ENCODE results near the gene C22orf15.

Gene C22orf15

DNA sequence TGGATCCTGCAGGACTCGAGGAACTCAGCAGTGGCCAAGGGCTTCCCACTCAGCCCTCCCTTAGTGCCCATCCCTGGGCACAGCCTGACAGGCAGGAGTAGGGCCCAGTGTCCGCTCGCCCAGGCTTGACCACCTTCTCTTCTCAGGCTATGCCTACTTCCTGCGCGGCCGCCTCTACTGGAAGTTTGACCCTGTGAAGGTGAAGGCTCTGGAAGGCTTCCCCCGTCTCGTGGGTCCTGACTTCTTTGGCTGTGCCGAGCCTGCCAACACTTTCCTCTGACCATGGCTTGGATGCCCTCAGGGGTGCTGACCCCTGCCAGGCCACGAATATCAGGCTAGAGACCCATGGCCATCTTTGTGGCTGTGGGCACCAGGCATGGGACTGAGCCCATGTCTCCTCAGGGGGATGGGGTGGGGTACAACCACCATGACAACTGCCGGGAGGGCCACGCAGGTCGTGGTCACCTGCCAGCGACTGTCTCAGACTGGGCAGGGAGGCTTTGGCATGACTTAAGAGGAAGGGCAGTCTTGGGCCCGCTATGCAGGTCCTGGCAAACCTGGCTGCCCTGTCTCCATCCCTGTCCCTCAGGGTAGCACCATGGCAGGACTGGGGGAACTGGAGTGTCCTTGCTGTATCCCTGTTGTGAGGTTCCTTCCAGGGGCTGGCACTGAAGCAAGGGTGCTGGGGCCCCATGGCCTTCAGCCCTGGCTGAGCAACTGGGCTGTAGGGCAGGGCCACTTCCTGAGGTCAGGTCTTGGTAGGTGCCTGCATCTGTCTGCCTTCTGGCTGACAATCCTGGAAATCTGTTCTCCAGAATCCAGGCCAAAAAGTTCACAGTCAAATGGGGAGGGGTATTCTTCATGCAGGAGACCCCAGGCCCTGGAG lies 20.7 kb downstream of the C22orf15 start:
- Histone ChIP-seq H3K4me1 (ENCODE audit: control insufficient read depth, insufficient read depth, low read length) (peaks cover 6% of the 10 kb centered on the region), H3K4me3 (ENCODE audit: low read depth, low read length) (no peak overlapping the region), H3K27ac (ENCODE audit: low read depth, low read length) (no peak overlapping the region), H3K9me3 (ENCODE audit: control insufficient read depth, insufficient read depth, low read length) (no peaks in the 10 kb centered on the region), H3K27me3 (ENCODE audit: control insufficient read depth, insufficient read depth, low read length) (no peaks in the 10 kb centered on the region), H3K9ac (ENCODE audit: low read depth, low read length) (no peak overlapping the region), H3K36me3 (ENCODE audit: control insufficient read depth, insufficient read depth, low read length) (no peaks in the 10 kb centered on the region)

DNA sequence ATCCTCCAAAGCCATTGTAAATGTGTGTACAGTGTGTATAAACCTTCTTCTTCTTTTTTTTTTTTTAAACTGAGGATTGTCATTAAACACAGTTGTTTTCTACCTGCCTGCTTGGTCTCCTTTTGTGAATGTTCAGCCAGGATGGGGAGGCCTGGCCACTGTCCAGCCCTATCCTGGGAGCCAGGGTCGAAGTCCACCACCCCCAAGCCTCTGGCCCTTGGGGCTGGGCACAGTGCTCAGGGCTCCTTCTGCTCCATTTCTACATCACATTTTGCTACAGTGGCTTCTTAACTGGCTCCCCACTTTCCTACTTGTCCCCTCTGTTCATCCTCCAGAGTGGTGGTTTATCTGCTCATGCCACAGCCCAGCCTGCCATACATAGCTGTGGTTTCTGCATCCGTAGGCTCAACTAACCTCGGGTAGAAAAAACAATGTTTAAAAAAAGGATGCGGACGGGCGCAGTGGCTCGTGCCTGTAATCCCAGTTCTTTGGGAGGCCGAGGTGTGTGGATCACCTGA lies 21.5 kb downstream of the C22orf15 start:
- no peaks in the 10 kb centered on the region for H3K9me3 ChIP-seq (ENCODE audit: control insufficient read depth, insufficient read depth, low read length)
- H3K4me3 ChIP-seq (ENCODE audit: low read depth, low read length) = no peak overlapping the region
- peaks cover 14% of the 10 kb centered on the region for H3K4me1 ChIP-seq (ENCODE audit: control insufficient read depth, insufficient read depth, low read length)
- no peaks in the 10 kb centered on the region for H3K27me3 ChIP-seq (ENCODE audit: control insufficient read depth, insufficient read depth, low read length)
- H3K9ac ChIP-seq (ENCODE audit: low read depth, low read length) = no peak overlapping the region
- H3K27ac ChIP-seq (ENCODE audit: low read depth, low read length) = no peak overlapping the region
- no peaks in the 10 kb centered on the region for H3K36me3 ChIP-seq (ENCODE audit: control insufficient read depth, insufficient read depth, low read length)

DNA sequence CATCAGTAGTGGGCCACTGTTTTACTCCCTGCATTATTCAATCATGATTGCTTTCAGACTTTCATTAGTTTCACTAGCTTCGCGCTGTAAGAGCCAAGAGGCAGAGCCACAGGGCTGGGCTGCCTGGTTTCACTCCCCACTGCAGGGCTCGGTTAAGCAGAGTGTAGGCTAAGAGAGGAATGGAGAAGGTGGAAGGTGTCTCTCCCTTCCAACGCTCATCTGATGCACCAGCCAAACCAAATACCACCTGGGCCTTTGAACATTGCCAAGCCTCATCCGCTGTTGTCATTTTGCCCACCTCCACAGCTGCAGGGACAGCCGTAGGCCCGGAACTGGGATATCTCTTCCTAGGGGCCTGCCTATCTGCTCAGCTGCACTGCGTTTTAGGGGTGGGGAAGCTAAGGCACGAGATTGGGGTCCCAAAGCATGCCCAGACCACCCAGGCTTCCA lies 23.5 kb downstream of the C22orf15 start:
- H3K27ac ChIP-seq (ENCODE audit: low read depth, low read length) = peak overlapping the region; percentile 100
- peaks cover 18% of the 10 kb centered on the region for H3K4me1 ChIP-seq (ENCODE audit: control insufficient read depth, insufficient read depth, low read length)

DNA sequence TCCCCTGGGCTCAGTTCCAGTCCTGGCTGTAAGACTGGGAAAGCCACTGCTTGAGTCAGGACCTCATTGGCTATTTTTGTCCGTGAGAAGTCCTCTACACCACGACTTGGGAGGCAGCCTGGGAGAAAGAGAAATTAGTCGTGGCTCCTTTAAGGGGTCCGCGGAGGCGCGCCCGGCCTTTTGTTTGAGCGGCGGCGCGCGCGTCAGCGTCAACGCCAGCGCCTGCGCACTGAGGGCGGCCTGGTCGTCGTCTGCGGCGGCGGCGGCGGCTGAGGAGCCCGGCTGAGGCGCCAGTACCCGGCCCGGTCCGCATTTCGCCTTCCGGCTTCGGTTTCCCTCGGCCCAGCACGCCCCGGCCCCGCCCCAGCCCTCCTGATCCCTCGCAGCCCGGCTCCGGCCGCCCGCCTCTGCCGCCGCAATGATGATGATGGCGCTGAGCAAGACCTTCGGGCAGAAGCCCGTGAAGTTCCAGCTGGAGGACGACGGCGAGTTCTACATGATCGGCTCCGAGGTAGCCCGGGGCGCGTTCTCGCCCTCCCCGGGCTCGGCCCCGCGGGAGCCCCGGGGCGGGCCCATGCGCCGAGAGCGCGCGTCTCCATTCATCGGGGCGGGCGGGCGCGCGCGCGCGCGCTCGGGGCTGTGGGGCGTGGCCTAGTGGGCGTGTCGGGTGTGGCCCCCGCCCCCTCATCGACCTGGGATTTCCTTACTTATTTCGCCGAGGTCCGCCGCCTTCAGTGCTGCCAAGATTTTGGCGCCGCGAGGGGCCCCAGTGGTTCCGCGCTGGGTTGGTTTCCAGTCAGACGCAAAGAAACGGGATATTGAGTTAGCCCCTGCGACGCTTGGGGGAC lies 24.2 kb downstream of the C22orf15 start, which contains the start of gene SMARCB1:
SMARCB1 (plus strand) TSS at position 215 of the 848 bp plus-strand sequence; CDS start at position 419, 204 bp downstream.
- Histone ChIP-seq H3K9me3 (ENCODE audit: control insufficient read depth, insufficient read depth, low read length) (no peaks in the 10 kb centered on the region), H3K36me3 (ENCODE audit: control insufficient read depth, insufficient read depth, low read length) (peaks cover 10% of the 10 kb centered on the region; the same call in 1 of the 2 replicates), H3K9ac (ENCODE audit: low read depth, low read length) (peak within 1 kb of the TSS; percentile 98), H3K4me1 (ENCODE audit: control insufficient read depth, insufficient read depth, low read length) (peaks cover 18% of the 10 kb centered on the region), H3K27ac (ENCODE audit: low read depth, low read length) (peak within 1 kb of the TSS; percentile 100), H3K27me3 (ENCODE audit: control insufficient read depth, insufficient read depth, low read length) (no peaks in the 10 kb centered on the region), H3K4me3 (ENCODE audit: low read depth, low read length) (peak within 1 kb of the TSS; percentile 88)

More for the DNA sequence above, 23.5 kb downstream of the C22orf15 start:
- H3K27me3 ChIP-seq (ENCODE audit: control insufficient read depth, insufficient read depth, low read length) = no peaks in the 10 kb centered on the region
- H3K36me3 ChIP-seq (ENCODE audit: control insufficient read depth, insufficient read depth, low read length) = peaks cover 3% of the 10 kb centered on the region; the same call in 1 of the 2 replicates
- H3K4me3 ChIP-seq (ENCODE audit: low read depth, low read length) = peak overlapping the region; percentile 88
- H3K9me3 ChIP-seq (ENCODE audit: control insufficient read depth, insufficient read depth, low read length) = no peaks in the 10 kb centered on the region
- H3K9ac ChIP-seq (ENCODE audit: low read depth, low read length) = peak overlapping the region; percentile 98

DNA sequence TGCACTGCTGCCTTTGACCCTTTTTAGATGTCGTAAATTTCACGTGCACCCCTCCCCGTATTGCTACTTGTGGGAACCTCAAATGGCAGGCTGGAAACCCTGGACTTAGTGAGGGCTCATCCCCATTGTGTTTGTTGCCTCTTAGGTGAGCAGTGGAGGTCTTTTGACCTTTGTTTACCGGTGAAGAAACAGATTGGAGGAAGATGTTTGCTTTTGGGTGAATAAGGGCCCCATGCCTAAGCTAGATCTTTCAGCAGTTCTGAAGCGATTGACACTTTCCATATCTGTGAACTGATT lies 24.8 kb downstream of the C22orf15 start:
- Histone ChIP-seq H3K9ac (ENCODE audit: low read depth, low read length) (peak overlapping the region; percentile 70), H3K27me3 (ENCODE audit: control insufficient read depth, insufficient read depth, low read length) (no peaks in the 10 kb centered on the region), H3K9me3 (ENCODE audit: control insufficient read depth, insufficient read depth, low read length) (no peaks in the 10 kb centered on the region), H3K27ac (ENCODE audit: low read depth, low read length) (peak overlapping the region; percentile 100), H3K4me3 (ENCODE audit: low read depth, low read length) (peak overlapping the region; percentile 88), H3K36me3 (ENCODE audit: control insufficient read depth, insufficient read depth, low read length) (peaks cover 16% of the 10 kb centered on the region; the same call in 1 of the 2 replicates), H3K4me1 (ENCODE audit: control insufficient read depth, insufficient read depth, low read length) (peaks cover 18% of the 10 kb centered on the region)

DNA sequence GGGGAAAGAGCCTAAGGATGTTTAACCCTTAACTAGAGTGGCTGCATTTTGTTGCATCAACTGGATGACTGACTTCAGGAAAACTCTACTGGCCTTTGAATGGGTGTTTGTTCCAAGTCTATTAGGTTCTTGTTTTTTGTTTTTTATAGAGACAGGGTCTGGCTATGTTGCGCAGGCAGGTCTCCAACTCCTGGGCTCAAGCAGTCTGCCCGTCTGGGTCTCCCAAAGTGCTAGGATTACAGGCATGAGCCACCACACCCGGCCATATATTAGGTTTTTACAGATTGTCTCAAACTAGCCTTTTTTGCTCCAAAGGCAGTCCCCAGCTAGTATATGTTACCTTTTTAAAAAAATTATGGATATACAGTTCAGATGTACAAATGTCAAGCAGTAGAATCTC lies 25.1 kb downstream of the C22orf15 start:
- Histone ChIP-seq H3K9ac (ENCODE audit: low read depth, low read length) (peak overlapping the region; percentile 70; the same call in 1 of the 2 replicates), H3K27ac (ENCODE audit: low read depth, low read length) (peak overlapping the region; percentile 100), H3K4me1 (ENCODE audit: control insufficient read depth, insufficient read depth, low read length) (peaks cover 18% of the 10 kb centered on the region), H3K27me3 (ENCODE audit: control insufficient read depth, insufficient read depth, low read length) (no peaks in the 10 kb centered on the region), H3K9me3 (ENCODE audit: control insufficient read depth, insufficient read depth, low read length) (no peaks in the 10 kb centered on the region), H3K4me3 (ENCODE audit: low read depth, low read length) (peak overlapping the region; percentile 88), H3K36me3 (ENCODE audit: control insufficient read depth, insufficient read depth, low read length) (peaks cover 19% of the 10 kb centered on the region)

DNA sequence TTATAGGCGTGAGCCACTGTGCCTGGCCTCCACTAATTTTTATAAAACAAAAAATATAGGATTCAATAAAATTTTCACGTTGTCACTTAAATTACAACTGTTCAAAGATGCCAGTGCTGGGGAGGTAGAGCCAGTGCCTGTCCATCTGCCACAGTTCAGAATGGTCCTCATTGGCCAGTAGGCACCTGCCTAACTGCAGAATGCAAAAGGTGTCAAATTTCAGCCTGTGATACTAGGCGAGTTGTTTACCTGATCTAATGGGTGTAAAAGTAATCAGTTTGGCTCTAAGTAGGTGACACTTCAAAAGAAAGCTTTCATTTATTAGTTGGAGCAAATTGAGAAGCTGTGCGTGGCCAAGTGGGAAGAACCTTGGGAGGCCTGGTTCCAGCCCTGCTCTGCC lies 26.3 kb downstream of the C22orf15 start:
- Histone ChIP-seq H3K9me3 (ENCODE audit: control insufficient read depth, insufficient read depth, low read length) (no peaks in the 10 kb centered on the region), H3K36me3 (ENCODE audit: control insufficient read depth, insufficient read depth, low read length) (peaks cover 30% of the 10 kb centered on the region), H3K27ac (ENCODE audit: low read depth, low read length) (peak overlapping the region; percentile 7), H3K27me3 (ENCODE audit: control insufficient read depth, insufficient read depth, low read length) (no peaks in the 10 kb centered on the region), H3K4me3 (ENCODE audit: low read depth, low read length) (no peak overlapping the region), H3K4me1 (ENCODE audit: control insufficient read depth, insufficient read depth, low read length) (peaks cover 18% of the 10 kb centered on the region), H3K9ac (ENCODE audit: low read depth, low read length) (no peak overlapping the region)

DNA sequence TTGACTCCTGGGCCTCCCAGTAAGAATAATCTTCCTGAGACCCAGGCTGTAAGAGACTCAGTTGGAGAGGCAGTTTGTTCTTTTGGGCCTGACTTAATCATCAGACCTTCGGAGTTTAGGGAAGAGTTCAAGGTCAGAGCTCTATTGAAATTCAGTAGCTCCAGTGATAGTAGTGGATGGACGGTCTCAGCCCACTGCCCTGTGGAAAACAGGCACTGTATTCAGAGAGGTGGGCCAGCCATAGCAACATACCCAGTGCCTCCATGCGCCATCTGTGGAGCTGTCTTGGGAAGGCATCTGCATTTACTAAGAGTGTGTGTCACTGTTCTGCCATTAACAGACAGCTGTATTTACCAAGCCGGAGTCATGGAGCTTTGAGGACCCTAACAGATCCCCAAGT lies 26.8 kb downstream of the C22orf15 start:
- no peak overlapping the region for H3K9ac ChIP-seq (ENCODE audit: low read depth, low read length)
- peak overlapping the region; percentile 7 for H3K27ac ChIP-seq (ENCODE audit: low read depth, low read length)

DNA sequence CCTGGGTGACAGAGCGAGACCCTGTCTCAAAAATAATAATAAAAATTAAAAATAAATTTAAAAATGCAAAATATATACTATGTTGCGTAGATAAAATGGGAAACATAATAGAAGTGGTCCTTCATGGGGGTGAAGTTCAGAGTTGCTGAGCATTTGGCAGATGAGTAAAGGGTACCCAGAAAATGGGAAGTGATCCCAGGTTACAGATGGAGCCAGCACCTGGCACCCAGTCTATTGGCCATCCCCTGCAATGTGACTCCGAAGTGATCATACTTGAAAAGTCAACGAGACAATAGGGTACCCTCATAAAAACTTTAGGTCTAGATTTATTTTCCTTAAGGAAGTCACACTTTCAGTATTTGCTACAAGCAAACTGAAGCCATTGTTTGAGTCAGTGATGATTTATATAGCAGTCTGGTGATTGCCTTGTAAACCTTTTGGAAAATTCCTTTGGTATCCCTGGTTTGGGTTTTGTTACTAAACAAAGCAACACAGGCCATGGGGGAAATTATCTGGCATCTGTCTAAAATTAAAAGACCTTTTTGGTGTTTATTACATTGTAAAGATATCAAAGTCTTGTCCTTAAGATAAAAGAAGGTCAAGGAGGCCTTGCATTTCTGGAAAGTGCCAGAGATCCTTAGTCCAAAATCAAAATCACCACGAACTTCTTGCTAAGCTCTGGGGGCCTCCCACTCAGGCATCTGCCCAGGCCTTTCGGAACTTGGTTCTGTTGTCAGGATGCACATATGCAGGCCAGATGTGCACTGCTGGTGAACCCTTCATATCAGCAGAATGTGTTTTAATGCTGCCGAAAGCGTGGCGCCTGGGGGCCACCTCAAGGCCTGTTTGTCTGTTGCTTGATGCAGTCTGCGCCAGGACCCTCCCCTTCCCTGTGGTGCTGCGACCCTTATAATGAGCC lies 28.3 kb downstream of the C22orf15 start:
- Histone ChIP-seq H3K27ac (ENCODE audit: low read depth, low read length) (no peak overlapping the region), H3K27me3 (ENCODE audit: control insufficient read depth, insufficient read depth, low read length) (no peaks in the 10 kb centered on the region), H3K36me3 (ENCODE audit: control insufficient read depth, insufficient read depth, low read length) (peaks cover 47% of the 10 kb centered on the region), H3K9ac (ENCODE audit: low read depth, low read length) (no peak overlapping the region), H3K9me3 (ENCODE audit: control insufficient read depth, insufficient read depth, low read length) (no peaks in the 10 kb centered on the region), H3K4me1 (ENCODE audit: control insufficient read depth, insufficient read depth, low read length) (peaks cover 18% of the 10 kb centered on the region), H3K4me3 (ENCODE audit: low read depth, low read length) (no peak overlapping the region)

More for the DNA sequence above, 26.8 kb downstream of the C22orf15 start:
- H3K27me3 ChIP-seq (ENCODE audit: control insufficient read depth, insufficient read depth, low read length) = no peaks in the 10 kb centered on the region
- H3K36me3 ChIP-seq (ENCODE audit: control insufficient read depth, insufficient read depth, low read length) = peaks cover 36% of the 10 kb centered on the region
- no peaks in the 10 kb centered on the region for H3K9me3 ChIP-seq (ENCODE audit: control insufficient read depth, insufficient read depth, low read length)
- H3K4me1 ChIP-seq (ENCODE audit: control insufficient read depth, insufficient read depth, low read length) = peaks cover 18% of the 10 kb centered on the region
- no peak overlapping the region for H3K4me3 ChIP-seq (ENCODE audit: low read depth, low read length)
